Caco-2 (cell line): ENCODE results near the gene RELCH. TPM values are rescaled to one million over a fixed set of nuclear protein-coding genes. Genes with fewer than 3 reads are reported as not detected.

Experiments
- BruUV-seq: library from RNA; stranded (reverse); fragments of 400-500 nt; replicated peaks from 2 replicates; lab custom pipeline; 2021; lab: Mats Ljungman, UMichigan
- CTCF ChIA-PET: fragments of 300-600 bp; sonication (Branson Sonifier 250); formaldehyde crosslinking; loops from one replicate; lab custom pipeline; 2022; ENCODE audit warnings: antibody characterized with exemption; lab: Charles Lee
- POLR2A ChIA-PET: fragments of 300-600 bp; sonication (Branson Sonifier 250); formaldehyde crosslinking; loops from one replicate; lab custom pipeline; 2022; ENCODE audit warnings: antibody characterized with exemption; lab: Charles Lee
- DNase-seq, 2 experiments: peaks; one replicate each; pipeline versions ENCODE4 v3.0.0 to v3.0.0-alpha.2; 2020 to 2022
- H3K27me3 ChIP-seq: replicated peaks from 2 replicates; pipeline ENCODE4 v1.6.0; 2011; ENCODE audit warnings: low read length; ENCODE audit not compliant: control insufficient read depth, insufficient read depth
- H3K36me3 ChIP-seq: 2 replicates; pipeline ENCODE4 v1.5.1; 2011; ENCODE audit warnings: low read length; ENCODE audit not compliant: control insufficient read depth, insufficient read depth
- H3K4me1 ChIP-seq: fragments of 250-450 bp; sonication (Bioruptor Pico); 2 replicates; pipeline ENCODE4 v1.5.1; 2020; ENCODE audit warnings: mild to moderate bottlenecking
- H3K4me3 ChIP-seq: 2 replicates; pipeline ENCODE4 v1.5.1; 2011; ENCODE audit warnings: low read depth, mild to moderate bottlenecking, control low read depth, low read length
- H3K9me3 ChIP-seq: fragments of 250-450 bp; sonication (Bioruptor Pico); 2 replicates; pipeline ENCODE4 v1.5.1; 2020; ENCODE audit warnings: mild to moderate bottlenecking, moderate library complexity
- H3K27ac Mint-ChIP-seq: one replicate; pipeline ENCODE4 v1.8.0; 2022; ENCODE audit warnings: mixed read lengths; ENCODE audit not compliant: unreplicated experiment
- H3K27me3 Mint-ChIP-seq: one replicate; pipeline ENCODE4 v1.8.0; 2022; ENCODE audit warnings: mixed read lengths; ENCODE audit not compliant: insufficient read depth, unreplicated experiment
- H3K36me3 Mint-ChIP-seq: one replicate; pipeline ENCODE4 v1.8.0; 2022; ENCODE audit warnings: mild to moderate bottlenecking, mixed read lengths; ENCODE audit not compliant: insufficient read depth, unreplicated experiment
- H3K4me1 Mint-ChIP-seq: one replicate; pipeline ENCODE4 v1.8.0; 2022; ENCODE audit warnings: low read depth, mixed read lengths; ENCODE audit not compliant: unreplicated experiment
- H3K4me3 Mint-ChIP-seq: one replicate; pipeline ENCODE4 v1.8.0; 2022; ENCODE audit warnings: mild to moderate bottlenecking, moderate library complexity, mixed read lengths; ENCODE audit not compliant: unreplicated experiment
- H3K9me3 Mint-ChIP-seq: one replicate; pipeline ENCODE4 v1.8.0; 2022; ENCODE audit warnings: mixed read lengths; ENCODE audit not compliant: unreplicated experiment
- CTCF ChIP-seq, 2 experiments: fragments of 200-600 bp in 1 of 2; IDR thresholded peaks; 1 replicate in 1 of 2; 2 replicates in 1 of 2; pipeline versions ENCODE4 v1.5.1 to v1.8.0; 2011 to 2022; ENCODE audit warnings: antibody characterized with exemption in 1 of 2, control low read depth in 1 of 2, inconsistent platforms in 1 of 2, low read depth in 1 of 2, low read length in 1 of 2, mild to moderate bottlenecking in 1 of 2, moderate library complexity in 1 of 2; ENCODE audit not compliant: insufficient read depth in 1 of 2, severe bottlenecking in 1 of 2, unreplicated experiment in 1 of 2
- intact Hi-C: fragments of 100-400 bp; cut with micrococcal nuclease; formaldehyde crosslinking; loops from one replicate; pipeline ENCODE4 v1.10.0; 2022; ENCODE audit not compliant: unreplicated experiment
- total RNA-seq: library from RNA; stranded (reverse); gene quantifications from 2 replicates; pipeline ENCODE4 v1.2.3, GENCODE V29; 2022

Gene RELCH
- total RNA-seq, 1 experiment from 2014 or later: 16.8 TPM

DNA sequence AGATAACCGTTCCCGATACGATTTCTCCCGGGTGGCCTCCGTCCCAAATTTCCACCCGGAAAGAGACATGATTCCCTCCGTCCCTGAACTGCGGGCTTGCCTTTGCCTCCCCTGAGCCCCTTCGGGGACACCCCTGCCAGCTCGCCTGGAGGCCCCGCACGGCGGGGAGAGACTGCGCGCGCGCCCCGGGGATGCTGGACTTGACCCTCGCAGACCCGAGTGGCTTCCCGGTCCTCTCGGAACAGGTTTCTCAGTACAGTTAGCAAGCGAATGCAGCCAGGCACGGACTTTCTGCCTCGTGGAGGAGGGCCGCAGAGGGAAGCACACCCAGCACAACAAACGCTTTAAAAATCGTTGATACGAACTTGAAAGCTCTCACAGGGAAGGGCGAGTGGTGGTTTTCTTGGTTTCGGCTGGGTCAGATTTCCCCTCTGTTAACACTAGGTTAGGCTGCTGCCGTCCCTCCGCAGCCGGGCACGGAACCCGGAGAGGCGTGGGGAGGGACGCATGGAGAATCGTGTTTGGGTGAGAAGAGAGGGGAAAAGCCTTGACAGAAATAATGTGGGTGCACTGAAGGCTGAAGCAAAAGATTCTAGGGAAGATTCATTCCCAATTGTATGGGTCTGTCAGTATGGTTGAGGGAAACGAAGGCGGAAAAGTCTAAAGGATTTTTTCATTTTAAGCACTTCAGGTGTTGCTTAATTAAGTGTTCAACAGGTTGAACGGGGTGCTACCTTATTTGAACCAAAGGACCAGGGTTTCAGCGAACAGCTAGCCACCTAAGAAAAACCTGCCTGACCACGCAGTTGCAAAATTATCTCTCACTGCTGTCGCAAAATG, 139.0 kb downstream of the RELCH start:
- Mint-ChIP-seq H3K4me3 (peak overlapping the region; percentile 79), H3K9me3 (no peaks in the 10 kb centered on the region), H3K27ac (no peak overlapping the region), H3K27me3 (peaks cover 4% of the 10 kb centered on the region), H3K36me3 (no peaks in the 10 kb centered on the region), H3K4me1 (peaks cover 7% of the 10 kb centered on the region)
- Histone ChIP-seq H3K27me3 (no peaks in the 10 kb centered on the region; the same call in 1 of the 2 replicates), H3K9me3 (no peaks in the 10 kb centered on the region), H3K36me3 (no peaks in the 10 kb centered on the region), H3K4me3 (peak overlapping the region; percentile 41), H3K4me1 (no peaks in the 10 kb centered on the region)
- intact Hi-C loops: no loop called here
- POLR2A ChIA-PET: no interaction called here
- BruUV-seq: no TSS peak
- DNase-seq: no peak
- TF ChIP-seq CTCF (IDR thresholded peaks at IDR 0.05; ENCODE audit: insufficient read depth in 1 of 2, low read depth in 1 of 2, low read length in 1 of 2, severe bottlenecking in 1 of 2, unreplicated experiment in 1 of 2): no peak
- CTCF ChIA-PET: no interaction called here

DNA sequence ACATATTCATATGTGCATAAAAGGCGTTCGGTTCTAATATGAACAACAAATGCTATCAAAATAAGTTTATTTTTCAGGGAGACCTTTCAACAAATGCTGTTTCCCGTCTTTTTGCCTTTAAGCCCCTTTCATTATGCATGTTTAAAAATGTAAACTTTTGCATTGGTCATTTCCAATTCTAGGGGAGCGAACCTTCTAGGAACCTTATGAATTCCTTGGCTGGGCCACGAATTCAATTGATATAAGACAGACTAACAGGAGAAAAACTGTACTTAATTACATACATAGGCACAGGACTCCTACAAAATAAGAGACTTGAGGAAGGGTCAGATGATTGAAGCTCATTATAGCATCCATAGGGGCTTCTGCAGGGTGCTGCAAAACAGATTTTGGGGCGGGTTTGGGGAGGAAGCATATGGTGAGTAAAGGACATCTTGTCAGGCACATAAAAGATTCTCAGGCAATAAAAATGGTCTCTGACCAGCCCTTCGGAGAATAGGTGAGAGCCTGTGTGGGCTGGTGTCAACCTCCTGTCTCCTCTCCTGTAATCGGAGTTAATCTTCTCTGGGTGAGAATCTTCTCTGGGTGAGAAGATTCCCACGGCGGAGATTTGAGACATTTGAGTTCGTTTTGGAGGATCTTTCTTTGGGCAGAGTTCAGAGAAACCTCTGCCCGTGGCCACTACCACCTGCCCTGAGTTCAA, 139.7 kb downstream of the RELCH start:
- peaks cover 4% of the 10 kb centered on the region for H3K27me3 Mint-ChIP-seq
- no peak for DNase-seq
- H3K4me3 Mint-ChIP-seq: no peak overlapping the region
- H3K36me3 Mint-ChIP-seq: no peaks in the 10 kb centered on the region
- no peaks in the 10 kb centered on the region for H3K9me3 Mint-ChIP-seq
- Histone ChIP-seq H3K27me3 (no peaks in the 10 kb centered on the region; the same call in 1 of the 2 replicates), H3K9me3 (no peaks in the 10 kb centered on the region), H3K4me1 (no peaks in the 10 kb centered on the region), H3K36me3 (no peaks in the 10 kb centered on the region), H3K4me3 (no peak overlapping the region)
- no peak for TF ChIP-seq CTCF (IDR thresholded peaks at IDR 0.05; ENCODE audit: insufficient read depth in 1 of 2, low read depth in 1 of 2, low read length in 1 of 2, severe bottlenecking in 1 of 2, unreplicated experiment in 1 of 2)
- POLR2A ChIA-PET: no interaction called here
- no TSS peak for BruUV-seq
- CTCF ChIA-PET: no interaction called here
- H3K4me1 Mint-ChIP-seq: peaks cover 7% of the 10 kb centered on the region
- no peak overlapping the region for H3K27ac Mint-ChIP-seq
- intact Hi-C loops: no loop called here

- Histone ChIP-seq H3K9me3 (no peaks in the 10 kb centered on the region), H3K27me3 (no peaks in the 10 kb centered on the region; the same call in 1 of the 2 replicates), H3K4me3 (no peak overlapping the region), H3K36me3 (no peaks in the 10 kb centered on the region), H3K4me1 (no peaks in the 10 kb centered on the region)
- no peak overlapping the region for H3K27ac Mint-ChIP-seq
- ChIA-PET POLR2A (no interaction called here), CTCF (no interaction called here)
- H3K9me3 Mint-ChIP-seq: no peaks in the 10 kb centered on the region
- DNase-seq: no peak
- no peaks in the 10 kb centered on the region for H3K36me3 Mint-ChIP-seq
- peaks cover 7% of the 10 kb centered on the region for H3K4me1 Mint-ChIP-seq
- no TSS peak for BruUV-seq
- H3K4me3 Mint-ChIP-seq: no peak overlapping the region
- no peaks in the 10 kb centered on the region for H3K27me3 Mint-ChIP-seq
- TF ChIP-seq CTCF (IDR thresholded peaks at IDR 0.05; ENCODE audit: insufficient read depth in 1 of 2, low read depth in 1 of 2, low read length in 1 of 2, severe bottlenecking in 1 of 2, unreplicated experiment in 1 of 2): no peak
- intact Hi-C loops: no loop called here
Observed at GRCh38 chr18:62327977-62328376, 140.9 kb downstream of the RELCH start.
